HG03196 (cell line): ENCODE measurements around the gene KRT20.
"Not testable (repeated sequence)": the region's sequence is repeated elsewhere in the genome, so short reads cannot be mapped to it uniquely, and the experiment has no call there.

ENCODE experiments used
- ATAC-seq: cut with Tn5 transposase; IDR thresholded peaks from one replicate; pipeline ENCODE4 v1.9.1; 2021; ENCODE audit not compliant: unreplicated experiment

KRT20 gene, protein sequence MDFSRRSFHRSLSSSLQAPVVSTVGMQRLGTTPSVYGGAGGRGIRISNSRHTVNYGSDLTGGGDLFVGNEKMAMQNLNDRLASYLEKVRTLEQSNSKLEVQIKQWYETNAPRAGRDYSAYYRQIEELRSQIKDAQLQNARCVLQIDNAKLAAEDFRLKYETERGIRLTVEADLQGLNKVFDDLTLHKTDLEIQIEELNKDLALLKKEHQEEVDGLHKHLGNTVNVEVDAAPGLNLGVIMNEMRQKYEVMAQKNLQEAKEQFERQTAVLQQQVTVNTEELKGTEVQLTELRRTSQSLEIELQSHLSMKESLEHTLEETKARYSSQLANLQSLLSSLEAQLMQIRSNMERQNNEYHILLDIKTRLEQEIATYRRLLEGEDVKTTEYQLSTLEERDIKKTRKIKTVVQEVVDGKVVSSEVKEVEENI

DNA sequence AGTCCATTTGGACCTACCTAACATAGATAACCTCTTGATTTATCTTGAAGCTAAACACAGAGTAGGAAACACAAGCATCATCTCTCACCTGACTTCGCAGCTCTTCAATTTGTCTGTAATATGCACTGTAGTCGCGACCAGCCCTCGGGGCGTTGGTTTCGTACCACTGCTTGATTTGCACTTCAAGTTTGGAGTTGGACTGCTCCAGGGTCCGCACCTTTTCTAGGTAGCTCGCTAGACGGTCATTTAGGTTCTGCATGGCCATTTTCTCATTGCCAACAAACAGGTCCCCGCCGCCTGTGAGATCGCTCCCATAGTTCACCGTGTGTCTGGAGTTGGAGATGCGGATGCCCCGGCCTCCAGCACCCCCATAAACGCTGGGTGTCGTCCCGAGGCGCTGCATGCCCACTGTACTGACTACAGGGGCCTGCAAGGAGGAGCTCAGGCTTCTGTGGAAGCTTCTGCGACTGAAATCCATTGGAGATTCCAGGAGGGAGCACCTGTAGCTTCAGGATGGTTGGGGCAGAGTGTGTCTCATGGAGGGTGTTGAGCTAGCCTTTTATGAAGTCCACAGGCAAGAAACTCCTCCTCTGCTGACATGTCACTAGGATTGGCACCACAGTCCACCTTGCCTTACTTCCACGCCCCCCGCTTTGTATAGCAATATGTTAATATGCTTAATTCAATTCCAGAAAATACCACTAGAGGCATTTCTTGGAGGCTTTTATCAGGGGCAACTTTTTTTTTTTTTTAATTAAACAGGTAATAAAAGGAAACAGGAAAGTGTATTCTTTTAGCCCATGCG is at the start of gene KRT20:
TSS of gene KRT20 (minus strand) at position 535 of the 805 bp plus-strand sequence. CDS start at position 478, 57 bp downstream.
- ATAC-seq, result no peak

DNA sequence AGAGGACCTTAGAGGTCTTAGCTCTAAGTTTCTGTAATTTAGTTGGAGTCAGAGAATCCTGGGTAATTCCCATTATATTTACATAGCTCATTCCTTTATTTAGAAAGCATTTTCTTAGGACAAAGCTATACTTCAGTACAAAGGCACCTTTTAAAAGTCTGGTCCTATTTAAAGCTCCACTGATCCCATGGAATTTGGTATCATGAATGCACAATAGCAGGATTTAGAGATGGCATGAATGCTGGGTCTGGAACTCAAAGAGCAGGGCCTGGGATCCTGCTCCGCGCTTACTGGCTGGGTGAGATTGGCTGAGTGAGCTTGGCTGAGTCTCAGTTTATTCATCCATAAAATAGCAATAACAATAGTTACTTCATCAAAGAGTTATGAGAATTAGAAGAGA is 47.6 kb upstream of the KRT20 start:
- ATAC-seq, result no peak

DNA sequence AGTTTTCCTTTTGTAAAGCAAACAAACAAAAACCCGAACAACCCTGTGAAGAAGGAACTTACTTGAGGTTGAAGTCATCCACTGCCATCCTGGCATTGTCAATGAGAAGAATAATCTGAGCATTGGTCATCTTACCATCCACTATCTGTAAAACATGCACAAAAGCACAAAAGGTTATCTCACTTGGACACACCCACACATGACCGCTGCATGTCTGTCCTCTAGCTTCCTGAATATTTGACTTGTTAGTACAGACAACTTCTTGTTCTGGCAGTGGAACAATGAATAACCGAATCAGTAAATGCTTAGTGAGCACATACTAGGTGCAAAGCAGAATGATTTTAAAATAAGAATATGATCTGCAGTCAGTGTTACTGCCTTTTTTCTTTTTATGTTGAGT is 46.3 kb upstream of the KRT20 start:
- no peak for ATAC-seq

DNA sequence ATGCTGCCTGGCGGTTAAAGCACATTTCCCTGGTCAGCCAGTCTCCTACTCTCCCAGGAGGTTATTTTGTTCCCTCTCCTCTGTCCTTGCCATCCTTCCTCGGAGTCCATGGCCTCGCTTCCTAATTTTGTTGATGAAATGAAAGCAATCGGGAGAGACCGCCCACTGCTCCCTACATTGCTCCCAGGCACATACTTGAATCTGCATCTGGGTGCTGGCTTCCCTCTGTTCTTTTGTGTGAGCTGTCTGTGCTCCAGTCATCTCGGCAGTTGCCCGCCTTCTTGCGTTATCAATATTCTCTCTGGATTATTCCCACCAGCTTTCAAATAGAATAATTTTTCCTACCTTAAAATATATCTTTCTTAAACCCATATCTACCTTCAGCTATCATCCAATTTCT is 41.3 kb upstream of the KRT20 start:
- ATAC-seq, result no peak

DNA sequence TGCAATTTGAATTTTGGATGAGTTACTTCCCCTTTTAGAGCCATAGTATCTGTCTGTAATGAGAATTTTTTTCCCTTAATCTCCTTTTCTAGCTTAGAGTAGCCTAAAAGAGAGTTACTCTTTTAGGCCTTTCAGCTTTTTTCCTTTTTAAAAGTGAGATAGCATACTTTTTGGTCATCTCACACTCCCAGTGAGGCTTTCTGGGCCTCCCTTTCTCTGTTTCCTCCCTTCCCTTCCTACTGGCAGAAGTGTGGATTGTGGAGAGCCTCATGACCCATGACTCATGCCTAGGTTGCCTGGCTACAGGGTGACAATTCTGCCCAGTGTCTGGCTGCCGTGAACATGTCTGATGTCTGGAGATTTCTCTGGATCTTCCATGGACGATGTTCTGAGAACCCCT is 37.2 kb upstream of the KRT20 start:
- no peak for ATAC-seq

DNA sequence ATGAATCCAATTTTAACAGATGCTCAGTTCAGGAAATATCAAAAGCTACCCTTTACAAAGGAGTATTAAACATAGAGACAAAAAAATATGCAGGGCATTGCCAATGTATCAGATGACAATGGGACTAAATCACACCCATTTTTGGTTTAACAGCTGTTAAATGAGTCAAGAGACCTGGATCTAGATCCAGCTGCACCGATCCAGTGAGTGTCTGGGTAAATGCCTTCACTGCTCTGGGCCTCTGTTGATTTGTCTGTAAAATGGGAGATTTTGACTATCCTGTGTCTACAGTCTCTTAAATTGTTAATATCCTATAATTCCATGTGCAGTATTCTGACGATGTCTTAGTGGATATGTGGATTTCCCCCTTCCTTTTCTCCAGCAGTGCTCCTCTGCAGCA is 36.0 kb upstream of the KRT20 start:
- ATAC-seq, result no peak

DNA sequence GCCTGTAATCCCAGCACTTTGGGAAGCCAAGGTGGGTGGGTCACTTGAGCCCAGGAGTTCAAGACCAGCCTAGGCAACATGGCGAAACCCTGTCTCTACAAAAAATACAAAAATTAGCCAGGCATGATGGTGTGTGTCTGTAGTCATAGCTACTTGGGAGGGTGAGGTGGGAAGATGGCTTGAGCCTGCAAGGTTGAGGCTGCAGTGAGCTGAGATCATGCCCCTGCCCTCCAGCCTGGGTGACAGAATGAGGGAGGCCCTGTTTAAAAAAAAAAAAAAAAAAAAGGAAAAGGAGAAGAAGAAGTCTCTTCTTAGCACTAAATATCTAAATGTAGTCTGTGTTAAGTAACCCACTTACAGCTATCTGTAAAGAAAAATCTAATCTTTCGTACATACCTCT is 32.1 kb upstream of the KRT20 start:
- not testable (repeated sequence) for ATAC-seq

DNA sequence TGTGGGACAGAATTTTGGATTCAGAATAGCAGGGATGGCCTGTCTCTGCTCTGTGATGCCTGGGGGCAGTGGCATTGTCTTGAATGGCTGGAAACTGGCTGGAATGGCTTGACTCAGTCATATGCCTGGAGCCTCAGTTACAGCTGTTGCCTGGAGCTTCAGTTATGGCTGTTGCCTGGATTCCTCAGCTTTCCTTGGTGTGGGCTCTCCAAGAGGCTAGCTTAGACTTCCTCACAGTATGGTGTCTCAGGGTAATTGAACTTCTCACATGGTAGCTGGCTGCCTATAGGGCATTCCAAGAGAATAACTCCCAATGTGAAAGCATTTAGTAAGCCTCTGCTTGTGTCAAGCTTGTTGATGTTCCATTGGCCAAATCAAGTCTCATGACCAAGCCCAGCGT is 31.3 kb upstream of the KRT20 start:
- peak; percentile 16 for ATAC-seq

DNA sequence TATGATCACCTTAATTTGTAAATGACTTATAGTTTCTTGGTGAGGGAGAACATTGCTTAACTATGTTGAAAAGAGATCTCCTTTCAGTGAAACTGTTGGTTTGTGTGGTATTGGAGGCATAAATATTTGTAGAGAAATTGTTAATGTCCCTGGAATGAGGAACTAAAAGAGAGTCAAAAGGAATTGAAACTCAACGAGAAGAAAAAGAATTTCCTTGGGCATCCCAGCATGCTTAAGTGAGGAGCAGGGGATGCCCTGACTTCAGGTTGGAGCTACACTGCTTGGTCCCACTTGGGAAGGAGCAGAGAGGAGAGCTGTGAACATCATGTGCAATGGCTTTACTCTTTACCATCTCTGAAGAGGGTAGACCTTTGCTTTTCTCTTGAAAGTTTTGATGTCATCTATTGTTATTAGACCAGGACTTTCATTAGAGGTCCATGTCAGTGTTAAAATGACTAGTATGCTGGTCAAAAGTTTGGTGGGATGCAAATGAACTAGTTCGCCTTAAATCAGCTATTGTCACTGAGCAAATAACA is 30.7 kb upstream of the KRT20 start:
- ATAC-seq, result peak; percentile 57

DNA sequence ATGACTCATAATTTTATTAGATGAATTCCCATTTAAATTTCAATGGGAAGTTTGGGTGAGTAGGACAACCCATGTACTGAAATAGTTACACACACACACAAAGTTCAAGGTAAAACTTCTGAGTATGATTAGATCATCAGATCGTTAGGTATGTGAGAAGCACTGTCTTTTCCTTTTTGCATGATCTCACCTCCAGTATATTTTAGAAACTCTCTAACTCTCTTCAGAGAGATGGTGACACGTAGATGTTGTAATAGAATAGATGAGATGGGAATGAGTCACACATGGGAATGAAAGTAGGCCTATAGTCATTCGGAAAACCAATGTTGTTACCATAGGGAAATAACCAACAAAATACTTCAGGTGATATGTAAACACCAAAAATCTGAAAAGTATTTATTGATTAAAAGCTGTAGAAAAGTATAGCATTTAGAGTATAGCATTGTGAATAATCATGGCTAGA is 30.2 kb upstream of the KRT20 start:
- ATAC-seq, result peak; percentile 43

DNA sequence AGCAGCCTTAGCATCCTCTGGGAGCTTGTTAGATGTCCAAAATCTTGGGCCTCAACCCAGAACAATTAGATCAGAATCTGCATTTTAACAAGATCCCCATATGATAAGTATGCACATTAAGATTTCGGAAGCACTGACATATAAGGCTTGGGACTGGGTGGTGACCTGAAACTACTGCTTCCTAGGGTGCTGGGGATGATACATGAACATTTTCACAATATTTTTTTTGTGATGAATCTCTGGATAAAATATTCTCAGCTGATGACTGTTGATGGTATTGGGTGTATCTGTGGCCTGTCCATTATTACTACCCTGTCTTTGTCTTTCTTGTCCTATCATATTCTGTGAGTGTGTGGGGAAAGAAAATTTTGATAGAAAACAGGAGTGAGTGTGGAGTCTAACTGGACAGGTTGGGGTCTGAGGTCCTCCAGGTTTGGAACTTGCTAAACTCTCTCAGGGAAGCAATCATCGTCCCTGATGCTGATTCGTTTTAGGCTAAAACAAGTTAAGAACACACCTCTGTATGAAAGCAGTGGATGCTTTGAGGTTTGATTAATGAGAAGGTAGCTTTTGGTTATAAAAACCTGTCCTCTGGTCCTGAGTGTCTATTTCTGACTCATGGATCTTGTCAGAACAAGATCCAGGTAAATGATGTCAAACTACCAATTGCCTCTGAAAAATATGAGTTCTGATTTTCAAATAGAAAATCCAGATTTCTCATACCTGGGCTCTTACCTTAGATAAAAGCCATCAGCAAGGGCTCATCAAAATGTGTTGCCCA is 29.2 kb upstream of the KRT20 start:
- ATAC-seq, result no peak

DNA sequence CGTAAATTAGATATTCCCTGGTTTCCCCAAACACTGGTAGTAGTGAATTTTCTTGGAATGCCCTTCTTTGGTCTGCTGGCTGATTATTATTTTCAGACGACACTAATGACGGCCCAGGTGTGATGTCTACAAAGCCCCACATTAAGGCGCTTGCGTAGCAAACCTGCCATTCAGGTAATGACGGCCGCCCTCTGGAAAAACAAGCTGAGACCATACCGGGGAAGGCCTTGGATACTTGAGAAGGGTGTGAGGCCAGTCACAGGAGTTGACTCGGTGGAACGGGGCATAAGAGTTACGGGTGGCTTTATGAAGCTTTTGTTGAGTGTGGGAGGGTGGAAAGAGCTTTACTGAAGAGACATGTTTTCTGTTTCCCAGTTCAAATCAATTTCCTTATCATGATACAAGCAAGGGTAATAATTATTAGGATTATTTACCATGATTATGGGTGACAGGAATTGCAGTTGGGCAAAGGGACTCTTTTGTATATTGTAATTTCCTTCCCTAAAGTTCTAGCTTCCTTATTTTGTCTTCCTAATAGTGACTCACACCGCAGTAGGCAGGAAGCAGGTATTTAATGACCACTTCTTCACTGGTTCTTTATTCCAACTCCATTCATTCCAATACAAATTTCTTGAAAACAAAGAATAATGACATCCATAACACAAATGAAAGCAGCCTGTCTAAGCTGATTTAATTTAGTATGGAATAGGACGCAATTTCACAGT is 27.6 kb upstream of the KRT20 start:
- ATAC-seq, result no peak

DNA sequence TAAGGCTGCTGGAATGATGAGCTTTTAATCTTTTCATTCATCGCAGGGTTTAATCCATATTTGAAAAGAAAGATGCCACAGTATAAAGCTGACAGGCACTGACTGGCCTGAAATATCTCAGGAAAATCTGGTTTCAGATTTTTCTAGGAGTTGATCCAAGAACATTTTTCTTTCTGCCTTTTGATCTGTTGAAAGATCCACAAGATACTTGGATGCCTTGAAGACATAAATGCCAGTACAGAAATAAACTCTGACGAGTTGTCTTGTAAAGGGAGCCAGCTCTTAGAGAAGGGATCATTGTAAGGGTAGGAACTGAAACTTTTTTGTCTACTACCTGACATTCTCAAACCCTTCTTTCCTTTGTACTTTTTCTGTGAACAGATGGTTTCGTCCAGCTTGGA is 25.4 kb upstream of the KRT20 start:
- no peak for ATAC-seq

DNA sequence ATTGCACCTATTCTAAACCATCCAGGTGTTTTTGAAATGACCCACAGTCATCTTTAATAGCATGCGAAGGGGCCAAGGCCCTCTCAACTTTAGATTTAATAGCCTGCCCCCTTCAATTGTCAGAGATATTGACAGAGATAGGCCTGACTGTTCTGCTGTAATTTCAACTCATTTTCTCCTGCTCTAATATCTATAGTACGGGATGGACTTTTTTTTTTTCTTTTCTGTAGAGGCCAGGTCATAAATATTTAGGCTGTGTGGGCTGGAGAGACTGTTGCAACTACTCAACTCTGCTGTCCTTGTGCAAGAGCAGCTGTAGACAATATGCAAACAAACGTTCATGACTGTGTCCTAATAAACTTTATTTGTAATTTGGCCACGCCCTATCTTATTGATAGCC is 24.7 kb upstream of the KRT20 start:
- ATAC-seq, result no peak

DNA sequence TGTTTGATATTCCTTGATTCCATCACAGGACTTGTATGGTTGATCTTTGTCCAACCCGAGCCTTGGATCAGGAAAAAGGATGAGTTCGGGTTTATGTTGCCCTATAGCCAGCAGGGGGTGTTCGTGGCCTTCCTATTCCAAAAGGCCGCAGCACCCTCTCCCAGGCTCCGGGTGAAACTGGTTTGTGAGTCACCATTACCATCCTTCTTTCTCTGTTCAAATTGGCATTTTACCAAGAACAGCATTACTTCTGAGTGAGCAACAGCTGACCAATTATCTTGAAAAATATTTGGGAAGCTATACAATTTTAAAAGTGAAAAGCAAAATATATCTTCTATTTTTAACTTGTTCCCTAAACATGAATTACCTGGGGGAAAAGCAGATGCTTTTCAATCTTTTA is 24.3 kb upstream of the KRT20 start:
- no peak for ATAC-seq

DNA sequence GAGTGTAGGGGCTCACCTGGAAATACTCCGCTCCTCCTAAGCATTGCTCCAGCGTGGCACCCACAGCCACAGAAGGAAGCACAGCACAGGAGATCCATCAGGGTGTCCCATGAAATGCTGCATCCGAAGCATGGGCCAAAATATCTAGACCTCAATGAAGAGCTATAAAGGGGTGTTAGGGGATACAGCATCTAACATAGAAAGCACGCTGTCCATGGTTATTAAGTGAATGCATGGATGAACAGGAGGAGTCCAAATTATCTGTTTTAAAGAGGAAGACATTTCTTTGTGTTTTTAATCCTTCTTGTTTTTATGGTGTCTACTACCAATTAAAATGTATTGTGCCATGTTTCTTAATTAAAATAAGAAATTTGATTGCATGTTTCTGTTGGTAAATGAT is 21.6 kb upstream of the KRT20 start:
- ATAC-seq, result no peak

DNA sequence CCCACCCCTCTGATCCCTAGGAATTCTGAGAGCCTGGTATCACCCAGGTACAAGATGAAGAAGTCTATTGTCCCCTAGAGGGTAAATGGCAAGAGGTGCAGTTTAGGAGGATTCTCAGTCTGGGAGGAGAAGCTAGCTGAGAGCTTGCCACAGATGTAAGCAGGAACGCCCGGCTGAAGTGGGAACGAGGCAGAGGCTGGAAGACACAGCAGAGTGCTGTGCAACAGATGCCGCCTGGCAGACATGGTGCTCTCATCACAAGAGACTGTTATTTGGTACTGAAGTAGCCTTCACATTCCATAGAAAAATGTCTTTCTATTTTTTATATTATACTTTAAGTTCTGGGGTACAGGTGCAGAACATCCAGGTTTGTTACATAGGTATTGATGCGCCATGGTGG is 20.3 kb upstream of the KRT20 start:
- ATAC-seq, result no peak

DNA sequence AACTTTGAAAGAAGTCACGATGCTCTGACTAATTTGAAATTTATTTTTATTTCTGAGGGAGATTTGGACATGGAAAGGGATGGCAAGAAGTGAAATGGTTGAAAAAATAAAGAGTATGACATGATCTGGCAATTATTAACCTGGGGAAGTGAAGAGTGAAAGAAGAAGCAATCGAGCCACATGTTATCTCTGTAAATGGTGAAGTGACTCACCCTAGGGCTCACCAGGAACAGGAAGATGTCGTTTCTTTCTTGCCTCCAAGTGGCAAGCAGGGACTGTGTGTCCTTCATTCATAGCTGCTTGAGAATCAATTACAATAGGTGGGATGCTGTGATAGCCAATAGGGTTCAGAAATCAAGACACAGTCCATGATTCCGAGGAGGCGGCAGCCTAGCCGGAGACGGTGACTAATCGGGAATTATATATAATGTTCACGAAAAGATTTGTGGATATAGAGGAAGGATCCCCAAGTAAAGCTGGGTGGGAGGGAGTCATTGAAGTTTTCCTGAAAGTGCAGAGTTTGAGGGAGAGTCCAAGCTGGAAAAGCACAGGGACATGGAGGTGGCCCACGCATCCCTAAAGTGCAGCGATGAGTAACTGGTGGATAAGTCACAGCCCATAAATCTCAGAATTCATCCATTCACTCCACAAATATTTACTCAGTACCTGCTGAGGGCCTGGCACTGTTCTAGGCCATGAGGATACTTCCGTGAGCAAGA is 18.2 kb upstream of the KRT20 start:
- peak; percentile 64 for ATAC-seq

DNA sequence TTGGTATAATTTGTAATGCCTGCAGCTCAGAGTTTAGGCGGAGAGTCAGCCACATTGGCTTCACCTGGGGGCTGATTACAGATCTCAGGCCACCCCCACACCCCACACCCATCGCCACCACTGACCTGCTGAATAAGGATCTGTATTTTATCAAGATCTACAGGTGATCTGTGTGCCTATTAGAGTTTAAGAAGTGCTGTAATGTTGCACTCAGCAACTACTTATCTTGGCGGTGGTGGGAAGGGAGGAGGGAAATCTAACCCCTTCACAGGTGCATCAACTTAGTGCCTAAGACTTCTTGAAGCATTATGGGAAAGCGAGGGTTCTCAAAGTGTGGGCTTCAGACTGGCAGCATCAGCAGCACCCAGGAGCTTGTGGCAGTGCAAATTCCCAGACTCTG is 17.5 kb upstream of the KRT20 start:
- ATAC-seq, result no peak

DNA sequence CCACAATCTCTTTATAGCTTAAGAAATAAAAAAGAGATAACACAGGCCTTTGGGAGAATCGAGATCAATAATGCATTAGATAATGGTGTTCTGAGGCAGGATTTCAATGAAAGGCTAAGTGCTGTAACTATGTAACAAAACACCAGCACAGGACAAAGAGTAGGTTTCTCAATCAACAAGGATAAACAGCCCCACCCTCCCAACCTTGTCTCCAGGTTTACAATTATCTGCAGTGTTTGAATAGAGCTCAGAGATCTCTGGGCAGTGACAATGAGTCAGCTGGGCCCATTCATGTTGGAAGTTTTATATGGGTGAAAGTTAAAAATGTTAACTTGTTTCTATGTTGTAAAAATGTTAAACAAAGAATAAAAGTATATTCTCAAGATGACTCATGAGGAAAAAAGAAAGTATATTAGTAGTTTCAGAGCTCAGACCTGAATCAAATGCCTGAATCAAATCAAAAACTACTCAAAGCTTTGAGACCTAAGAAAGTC is 17.0 kb upstream of the KRT20 start:
- ATAC-seq, result no peak
